ENCODE data around the gene UROC1.

The UROC1 gene

GRCh38 chr3:126459763-126460127, 57.8 kb downstream of the UROC1 start:
- DNase-seq (ENCODE audit: low spot score) = no peak

DNA sequence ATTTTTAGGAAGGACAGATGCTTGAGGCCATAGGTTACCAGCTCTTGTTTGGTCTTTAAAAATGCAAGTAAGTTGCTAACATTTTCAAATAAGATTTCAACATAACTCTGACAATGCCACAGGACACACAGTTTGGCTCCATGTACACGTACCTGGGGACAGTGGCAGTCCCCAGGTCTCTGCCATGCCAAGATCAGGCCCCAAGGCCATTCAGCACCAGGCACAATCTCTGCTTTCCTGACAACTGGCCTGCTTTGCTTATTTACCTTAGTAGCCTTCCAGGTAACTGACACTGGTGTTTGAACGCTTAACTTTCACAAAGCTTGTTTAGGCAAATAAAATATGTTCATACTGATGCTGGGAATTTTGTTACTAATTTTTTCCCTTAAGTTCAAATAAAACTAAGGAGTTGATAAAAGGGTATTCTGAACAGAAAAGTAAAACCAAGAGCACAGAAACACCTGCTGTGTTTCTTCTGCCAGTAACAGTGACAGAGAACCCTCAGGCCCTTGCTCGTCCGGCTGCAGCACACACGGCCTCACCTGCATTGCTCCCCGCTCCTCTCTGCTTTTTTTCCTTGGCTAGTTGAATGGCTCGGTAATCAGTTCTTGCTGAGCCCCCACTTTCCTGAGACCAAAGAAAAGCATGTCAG, 58.3 kb downstream of the UROC1 start:
- DNase-seq (ENCODE audit: low spot score) = no peak

DNA sequence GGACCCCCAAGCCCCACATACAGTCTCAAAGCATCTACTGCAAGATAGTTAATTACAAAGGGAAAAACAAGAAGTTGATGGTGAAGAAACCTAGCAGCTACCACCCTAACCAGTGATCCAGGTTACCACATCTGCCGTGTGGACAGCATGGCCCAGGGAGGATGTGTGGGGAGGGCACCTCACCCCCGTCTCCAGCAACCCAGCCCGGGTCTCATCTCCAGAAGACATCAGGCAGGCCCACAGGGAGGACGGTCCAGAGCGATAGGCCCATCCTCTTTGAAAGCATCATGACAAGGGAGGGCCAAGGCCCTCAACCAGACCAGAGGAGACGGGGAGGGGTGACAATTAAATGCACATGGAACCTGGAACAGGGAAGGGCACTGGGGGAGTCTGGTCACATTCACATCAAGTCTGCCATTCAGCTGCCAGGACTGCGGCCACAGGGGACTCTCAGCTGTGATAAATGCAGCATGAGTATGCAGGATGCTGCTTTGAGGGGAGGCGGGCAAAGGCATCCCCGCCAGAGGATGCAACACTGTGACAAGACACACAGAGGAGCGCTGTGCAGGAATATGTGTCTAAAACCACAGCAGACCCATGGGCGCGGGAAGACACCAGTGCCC, 60.7 kb downstream of the UROC1 start:
- no peak for DNase-seq (ENCODE audit: low spot score)

DNA sequence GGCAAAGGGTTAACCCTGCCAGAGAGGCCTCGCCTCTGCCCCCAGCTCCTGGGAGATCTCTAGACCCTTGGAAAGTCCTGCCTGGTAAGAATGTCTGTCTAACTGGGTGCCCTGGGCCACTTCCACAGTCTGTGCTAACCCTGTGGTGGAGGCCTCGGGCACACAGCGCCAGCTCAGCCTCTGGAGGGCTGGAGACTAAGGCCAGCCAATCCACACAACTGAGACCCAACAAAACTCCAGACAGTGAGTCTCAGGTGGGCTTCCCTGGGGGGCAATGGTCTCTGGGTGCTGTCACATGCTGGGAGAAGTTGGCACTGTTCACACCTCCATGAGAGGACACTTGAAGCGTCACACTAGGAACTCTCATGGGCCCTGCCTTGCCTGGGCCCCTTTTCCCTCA, 61.4 kb downstream of the UROC1 start:
- DNase-seq (ENCODE audit: low spot score) = no peak

DNA sequence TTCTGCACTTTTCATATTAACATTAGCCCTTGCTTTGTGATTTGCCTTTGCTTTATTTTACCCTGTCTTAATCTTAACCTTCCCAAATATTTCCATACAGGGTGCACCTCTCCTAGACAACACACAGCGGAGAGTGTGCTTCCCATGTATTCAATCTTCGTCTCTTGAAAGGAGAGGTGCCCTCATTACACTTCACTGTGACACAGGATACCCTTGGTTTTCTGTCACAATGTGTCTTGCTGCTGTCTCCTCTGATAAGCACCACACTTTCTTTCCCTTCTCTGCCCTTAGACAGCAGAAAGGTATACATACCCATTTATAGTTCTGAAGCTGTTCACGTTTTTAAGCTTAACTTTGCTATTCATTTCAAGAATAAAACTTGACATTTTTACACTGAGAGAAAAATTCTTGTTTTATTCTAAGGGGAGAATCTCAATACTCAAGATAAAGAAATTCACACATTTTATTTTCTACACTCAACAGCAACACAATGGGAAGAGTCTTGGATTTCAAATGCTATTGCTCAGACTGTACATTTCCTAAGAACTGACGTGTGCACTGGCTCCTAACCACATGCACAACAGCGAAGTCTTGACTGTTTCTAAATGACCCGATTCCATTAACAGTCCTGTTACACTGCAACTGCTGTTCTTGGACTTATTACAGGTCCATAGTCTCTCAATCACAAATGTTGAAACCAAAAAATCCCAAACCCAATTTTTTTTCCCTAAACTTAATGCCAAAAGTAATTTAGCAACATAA, 63.0 kb downstream of the UROC1 start:
- DNase-seq (ENCODE audit: low spot score) = no peak

DNA sequence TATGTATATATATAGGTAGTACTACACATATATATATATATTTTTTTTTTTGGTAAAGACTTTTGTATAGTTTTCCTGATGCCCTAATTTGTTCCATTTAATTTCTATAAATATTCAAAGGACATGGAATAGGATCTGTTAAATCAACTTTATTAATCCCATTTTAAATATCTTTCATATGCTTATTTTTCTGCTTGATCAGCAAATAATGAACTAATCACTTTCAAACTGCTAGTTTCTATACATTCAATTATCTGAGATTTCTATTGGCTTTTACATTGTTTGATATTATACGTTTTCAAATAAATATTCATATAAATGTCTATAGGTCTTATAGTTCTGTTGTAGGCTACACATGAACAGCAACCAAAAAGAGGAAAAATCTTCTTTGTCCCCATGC, 63.5 kb downstream of the UROC1 start:
- no peak for DNase-seq (ENCODE audit: low spot score)

GRCh38 chr3:126452213-126452612, 65.4 kb downstream of the UROC1 start:
- DNase-seq (ENCODE audit: low spot score) = no peak

DNA sequence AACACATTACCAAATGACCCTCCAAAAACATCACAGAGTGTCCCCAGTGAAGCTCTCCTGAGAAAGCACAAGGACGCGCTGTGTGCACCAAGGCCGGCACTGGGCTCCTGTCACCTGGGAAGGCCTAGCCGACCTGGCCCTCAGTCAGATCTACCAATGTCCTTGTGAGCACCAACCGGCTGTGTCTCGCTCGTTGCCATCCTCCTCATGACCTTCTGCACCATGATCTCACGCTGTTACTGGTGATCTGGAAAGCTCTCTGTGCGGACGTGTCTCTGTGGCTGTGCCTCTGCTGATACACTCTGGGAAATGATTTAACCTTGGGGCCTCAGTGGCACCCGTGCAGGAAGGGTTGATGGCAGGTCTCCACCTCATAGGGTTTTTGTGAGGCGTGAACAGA, 66.1 kb downstream of the UROC1 start:
- no peak for DNase-seq (ENCODE audit: low spot score)

GRCh38 chr3:126450744-126451143, 66.8 kb downstream of the UROC1 start:
- DNase-seq (ENCODE audit: low spot score) = no peak

DNA sequence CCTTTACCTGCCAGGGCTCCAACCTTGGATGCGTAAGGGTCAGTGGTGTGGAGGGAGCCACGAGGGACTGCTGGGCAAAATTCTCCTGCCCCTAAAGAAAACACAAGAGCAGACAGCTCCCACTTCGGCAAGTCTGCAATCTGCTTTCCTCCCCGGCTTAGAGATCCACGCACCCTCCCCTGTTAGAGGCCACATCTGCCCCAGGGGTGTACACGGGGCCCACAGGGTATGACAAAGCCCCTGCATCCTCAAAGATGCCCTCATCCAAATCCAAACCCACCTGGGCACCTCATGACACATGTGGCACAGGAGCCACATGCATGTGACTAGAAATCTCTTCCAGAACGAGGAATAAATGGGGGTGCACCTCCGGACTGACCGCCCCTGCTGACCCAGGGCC, 67.4 kb downstream of the UROC1 start:
- no peak for DNase-seq (ENCODE audit: low spot score)

GRCh38 chr3:126449621-126450051, 67.9 kb downstream of the UROC1 start:
- DNase-seq (ENCODE audit: low spot score) = no peak

GRCh38 chr3:126448893-126449180, 68.7 kb downstream of the UROC1 start:
- no peak for DNase-seq (ENCODE audit: low spot score)

GRCh38 chr3:126448136-126448892, 69.3 kb downstream of the UROC1 start:
- no peak for DNase-seq (ENCODE audit: low spot score)

DNA sequence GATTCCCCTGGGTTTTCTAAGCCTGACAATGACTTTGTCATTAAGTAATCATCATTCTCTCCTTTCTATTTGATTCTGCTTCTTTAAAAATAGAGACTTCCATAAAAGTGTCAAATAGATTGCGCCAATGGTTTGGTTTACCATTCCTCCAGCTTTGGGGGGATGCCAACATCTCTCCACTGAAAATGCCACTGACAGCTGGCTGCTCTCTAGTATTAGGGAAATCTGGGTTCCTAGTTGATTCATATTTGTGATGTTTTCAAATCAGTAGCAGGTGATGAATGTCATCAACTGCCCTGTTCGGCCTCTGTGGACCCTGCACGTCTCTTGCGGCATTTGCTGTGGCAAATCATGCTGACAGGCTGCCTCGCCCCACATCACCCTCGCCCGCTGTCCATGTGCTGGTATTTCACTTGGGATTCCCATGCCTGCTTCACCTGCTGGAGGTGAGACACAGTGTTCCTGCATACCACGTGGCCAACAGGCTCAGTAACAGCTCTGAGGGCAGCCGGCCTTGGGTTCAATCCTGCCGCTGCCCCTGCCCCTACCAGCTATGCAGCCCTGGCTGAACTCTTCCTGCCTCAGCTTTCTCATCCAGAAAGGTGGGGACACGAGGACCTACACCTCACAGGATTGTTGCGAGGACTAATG, 70.0 kb downstream of the UROC1 start:
- DNase-seq (ENCODE audit: low spot score) = no peak

GRCh38 chr3:126446791-126447190, 70.8 kb downstream of the UROC1 start:
- no peak for DNase-seq (ENCODE audit: low spot score)

DNA sequence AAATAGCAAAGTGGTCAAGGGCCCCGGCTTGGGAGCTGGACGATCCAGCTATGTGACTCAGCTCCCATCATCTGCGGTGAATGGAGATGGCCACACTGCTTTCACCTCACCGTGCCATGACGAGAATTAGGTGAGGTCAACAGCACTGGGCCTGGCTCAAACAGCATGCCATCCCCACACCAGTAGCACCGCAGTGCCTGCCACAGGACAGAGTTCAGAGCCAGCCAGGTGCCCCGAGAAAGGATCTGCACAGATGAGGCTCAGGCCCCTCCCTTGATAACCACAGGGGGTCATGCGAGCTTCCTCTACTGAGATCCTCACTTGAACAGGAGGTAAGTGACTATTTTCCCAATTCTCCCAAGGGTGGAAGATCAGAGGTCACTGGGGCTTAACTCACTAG, 71.3 kb downstream of the UROC1 start:
- DNase-seq (ENCODE audit: low spot score) = no peak

GRCh38 chr3:126445506-126445905, 72.1 kb downstream of the UROC1 start:
- DNase-seq (ENCODE audit: low spot score) = no peak

GRCh38 chr3:126442856-126443242, 74.7 kb downstream of the UROC1 start:
- no peak for DNase-seq (ENCODE audit: low spot score)

GRCh38 chr3:126442094-126442855, 75.3 kb downstream of the UROC1 start:
- no peak for DNase-seq (ENCODE audit: low spot score)

DNA sequence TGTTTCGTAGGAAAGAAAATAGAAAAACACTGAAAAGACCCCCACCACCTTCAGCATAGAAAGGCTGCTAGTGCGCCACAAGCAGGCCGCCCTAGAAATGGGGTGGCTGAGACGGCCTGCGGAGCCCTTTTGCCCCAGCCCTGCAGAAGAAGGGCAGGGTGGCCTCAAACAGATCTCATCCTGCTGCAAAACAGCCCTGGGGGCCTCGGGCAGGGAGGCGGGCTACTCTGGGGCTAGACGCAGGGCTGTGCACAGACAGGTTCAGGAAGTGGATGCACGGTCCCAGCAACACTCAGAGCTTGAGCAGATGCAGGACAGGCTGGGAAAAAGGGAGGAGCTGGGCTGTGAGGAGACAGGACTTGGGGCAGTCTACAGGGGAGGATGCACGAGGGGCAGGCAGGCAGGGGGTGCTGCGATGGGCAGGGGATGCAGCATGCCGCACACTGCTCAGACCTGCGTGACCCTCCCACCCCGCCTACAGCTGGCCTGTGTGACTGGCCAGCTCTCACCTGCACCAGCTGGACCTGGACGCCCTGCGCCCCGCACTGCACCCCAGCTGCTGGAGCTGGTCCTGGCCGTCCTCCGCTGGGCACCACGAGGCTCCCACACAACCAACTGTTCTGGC, 76.2 kb downstream of the UROC1 start:
- no peak for DNase-seq (ENCODE audit: low spot score)

DNA sequence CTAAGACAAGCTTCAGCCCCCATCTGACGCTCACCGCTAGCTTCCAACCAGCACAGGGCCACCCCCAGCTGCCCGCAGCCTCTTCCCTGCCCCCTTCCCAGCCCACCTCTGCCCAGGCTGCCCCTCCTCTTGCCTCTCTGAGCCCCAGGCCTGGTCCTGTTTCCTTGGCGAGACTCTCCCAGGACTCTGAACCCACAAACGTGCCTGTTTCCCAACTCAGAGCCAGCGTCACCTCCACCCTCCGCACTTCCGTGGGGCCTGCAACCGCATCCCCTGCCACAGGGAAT, 76.9 kb downstream of the UROC1 start:
- DNase-seq (ENCODE audit: low spot score) = no peak

All from germinal center (tissue), 1 donor.